GM12878 (cell line): Measurements from ENCODE around the gene HS6ST3.

Experiments used
- ESRRA ChIP-seq: IDR thresholded peaks from 2 replicates; pipeline ENCODE4 v1.6.1; 2012; ENCODE audit warnings: mild to moderate bottlenecking, low read length, improper control_type of control experiment
- ZNF622 ChIP-seq: fragments of 450-650 bp; IDR thresholded peaks from 2 replicates; pipeline ENCODE4 v1.6.1; 2017; ENCODE audit warnings: mild to moderate bottlenecking, inconsistent platforms
- TF ChIP-seq, protein P1 (sequence below): IDR thresholded peaks from 2 replicates; pipeline ENCODE4 v1.6.1; 2011; ENCODE audit warnings: borderline replicate concordance, low read depth, mild to moderate bottlenecking, moderate library complexity, low read length; ENCODE audit not compliant: insufficient read depth, poor library complexity, severe bottlenecking
- TF ChIP-seq, protein P2 (sequence below): IDR thresholded peaks from 2 replicates; pipeline ENCODE4 v1.6.1; 2011; ENCODE audit warnings: borderline replicate concordance, low read depth, mild to moderate bottlenecking, moderate library complexity, mixed read lengths, low read length; ENCODE audit not compliant: insufficient read depth; ENCODE audit errors: extremely low read length

- TF ChIP-seq, protein P1, sequence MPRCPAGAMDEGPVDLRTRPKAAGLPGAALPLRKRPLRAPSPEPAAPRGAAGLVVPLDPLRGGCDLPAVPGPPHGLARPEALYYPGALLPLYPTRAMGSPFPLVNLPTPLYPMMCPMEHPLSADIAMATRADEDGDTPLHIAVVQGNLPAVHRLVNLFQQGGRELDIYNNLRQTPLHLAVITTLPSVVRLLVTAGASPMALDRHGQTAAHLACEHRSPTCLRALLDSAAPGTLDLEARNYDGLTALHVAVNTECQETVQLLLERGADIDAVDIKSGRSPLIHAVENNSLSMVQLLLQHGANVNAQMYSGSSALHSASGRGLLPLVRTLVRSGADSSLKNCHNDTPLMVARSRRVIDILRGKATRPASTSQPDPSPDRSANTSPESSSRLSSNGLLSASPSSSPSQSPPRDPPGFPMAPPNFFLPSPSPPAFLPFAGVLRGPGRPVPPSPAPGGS = no peak
- TF ChIP-seq ZNF622 (no peak), ESRRA (no peak)
- TF ChIP-seq, protein P2, sequence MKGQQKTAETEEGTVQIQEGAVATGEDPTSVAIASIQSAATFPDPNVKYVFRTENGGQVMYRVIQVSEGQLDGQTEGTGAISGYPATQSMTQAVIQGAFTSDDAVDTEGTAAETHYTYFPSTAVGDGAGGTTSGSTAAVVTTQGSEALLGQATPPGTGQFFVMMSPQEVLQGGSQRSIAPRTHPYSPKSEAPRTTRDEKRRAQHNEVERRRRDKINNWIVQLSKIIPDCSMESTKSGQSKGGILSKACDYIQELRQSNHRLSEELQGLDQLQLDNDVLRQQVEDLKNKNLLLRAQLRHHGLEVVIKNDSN = no peak
Observed at GRCh38 chr13:96835546-96835945, 745.6 kb downstream of the HS6ST3 start.
